MM.1S (cell line): ENCODE measurements around the gene SLC25A33.
A peak's percentile ranks its signal among the peaks of the same experiment; 100 is the strongest.

Experiments
- DNase-seq: peaks from one replicate; pipeline ENCODE4 v3.0.0-alpha.2; 2015
- H2AFZ ChIP-seq: fragments of 300-600 bp; sonication (generic); 2 replicates; pipeline ENCODE4 v1.6.0; 2016; ENCODE audit warnings: antibody characterized with exemption, low read length
- H3F3A ChIP-seq: fragments of 300-600 bp; sonication (generic); 2 replicates; pipeline ENCODE4 v1.6.1; 2016; ENCODE audit warnings: mild to moderate bottlenecking, antibody characterized with exemption, low read length, moderate library complexity, mixed read lengths; ENCODE audit not compliant: insufficient read depth
- H3K27ac ChIP-seq: fragments of 300-600 bp; sonication (generic); 2 replicates; pipeline ENCODE4 v1.5.1; 2016; ENCODE audit warnings: mild to moderate bottlenecking, low read length
- H3K27me3 ChIP-seq: fragments of 300-600 bp; sonication (generic); replicated peaks from 2 replicates; pipeline ENCODE4 v1.6.0; 2016; ENCODE audit warnings: low read length; ENCODE audit not compliant: insufficient read depth
- H3K36me3 ChIP-seq: fragments of 300-600 bp; sonication (generic); replicated peaks from 2 replicates; pipeline ENCODE4 v1.6.1; 2016; ENCODE audit warnings: mild to moderate bottlenecking, low read length, mixed read lengths; ENCODE audit not compliant: insufficient read depth
- H3K4me1 ChIP-seq: fragments of 300-600 bp; sonication (generic); 2 replicates; pipeline ENCODE4 v1.6.1; 2016; ENCODE audit warnings: low read length, mixed read lengths
- H3K4me2 ChIP-seq: fragments of 300-600 bp; sonication (generic); 2 replicates; pipeline ENCODE4 v1.6.0; 2016; ENCODE audit warnings: low read depth, low read length
- H3K4me3 ChIP-seq: fragments of 300-600 bp; sonication (generic); 2 replicates; pipeline ENCODE4 v1.5.1; 2016; ENCODE audit warnings: low read length, mixed read lengths
- H3K79me2 ChIP-seq: fragments of 300-600 bp; sonication (generic); 2 replicates; pipeline ENCODE4 v1.6.1; 2016; ENCODE audit warnings: mixed run types, low read length, mixed read lengths
- H3K9ac ChIP-seq: fragments of 300-600 bp; sonication (generic); 2 replicates; pipeline ENCODE4 v1.6.1; 2016; ENCODE audit warnings: low read length, mixed read lengths
- H3K9me2 ChIP-seq: fragments of 300-600 bp; sonication (generic); replicated peaks from 2 replicates; pipeline ENCODE4 v1.6.1; 2016; ENCODE audit warnings: mild to moderate bottlenecking, low read length, mixed read lengths; ENCODE audit not compliant: insufficient read depth
- H3K9me3 ChIP-seq: fragments of 300-600 bp; sonication (generic); replicated peaks from 2 replicates; pipeline ENCODE4 v1.6.1; 2016; ENCODE audit warnings: mild to moderate bottlenecking, low read length, mixed read lengths; ENCODE audit not compliant: insufficient read depth
- H4K20me1 ChIP-seq: fragments of 300-600 bp; sonication (generic); 2 replicates; pipeline ENCODE4 v1.6.1; 2016; ENCODE audit warnings: mild to moderate bottlenecking, low read length, moderate library complexity, mixed read lengths; ENCODE audit not compliant: insufficient read depth
- EZH2 ChIP-seq: fragments of 300-600 bp; sonication (generic); optimal IDR thresholded peaks from 2 replicates; pipeline ENCODE3; 2017; ENCODE audit warnings: low read depth, mild to moderate bottlenecking, antibody characterized with exemption, low read length, mixed read lengths
- EZH2phosphoT487 ChIP-seq: fragments of 300-600 bp; sonication (generic); IDR thresholded peaks from 2 replicates; pipeline ENCODE4 v1.6.1; 2018; ENCODE audit warnings: antibody characterized with exemption, low read length
- TF ChIP-seq, protein P1 (sequence below): fragments of 300-600 bp; sonication (generic); IDR thresholded peaks from 2 replicates; pipeline ENCODE4 v1.5.1; 2016; ENCODE audit warnings: antibody characterized with exemption, low read length, mixed read lengths

The SLC25A33 gene

DNA sequence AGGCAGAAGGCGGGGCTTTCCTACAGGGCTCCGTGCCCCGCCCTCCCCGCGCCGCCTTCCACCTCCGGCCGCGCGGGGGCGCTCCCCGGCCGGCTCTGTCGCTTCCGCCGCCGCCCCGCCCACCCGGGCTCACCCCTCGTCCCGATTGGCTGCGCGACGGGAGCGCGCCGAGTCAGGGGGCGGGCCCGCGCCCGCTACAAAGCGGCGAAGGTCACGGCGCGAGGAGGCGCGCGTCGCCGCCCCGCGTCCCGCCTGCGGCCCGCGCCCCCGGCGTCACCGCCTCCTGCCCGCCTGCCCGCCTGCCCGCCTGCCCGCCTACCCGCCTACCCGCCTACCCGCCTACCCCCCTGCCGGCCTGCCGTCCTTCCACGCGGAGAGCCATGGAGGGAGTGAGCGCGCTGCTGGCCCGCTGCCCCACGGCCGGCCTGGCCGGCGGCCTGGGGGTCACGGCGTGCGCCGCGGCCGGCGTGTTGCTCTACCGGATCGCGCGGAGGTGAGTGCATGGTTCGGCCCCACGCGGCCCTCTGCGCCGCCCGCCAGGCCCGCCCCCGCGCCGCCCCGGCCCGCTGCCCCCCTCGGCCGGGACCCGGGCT is 49.4 kb downstream of the SLC25A33 start, which contains the start of gene TMEM201:
TMEM201 (plus strand) TSS at position 361 of the 593 bp plus-strand sequence; CDS start at position 381, 20 bp downstream.
- Histone ChIP-seq H3K4me3 (peak within 1 kb of the TSS; percentile 97), H3K27me3 (no peaks in the 10 kb centered on the region), H3K9me3 (no peaks in the 10 kb centered on the region), H3K4me2 (peak within 1 kb of the TSS; percentile 86), H3K27ac (peak within 1 kb of the TSS; percentile 9; the same call in 1 of the 2 replicates), H3F3A (no peaks in the 10 kb centered on the region; the same call in 1 of the 2 replicates), H2AFZ (peak within 1 kb of the TSS; percentile 86), H3K9ac (peak within 1 kb of the TSS; percentile 86), H3K79me2 (peaks cover 46% of the 10 kb centered on the region), H3K9me2 (no peaks in the 10 kb centered on the region), H3K4me1 (peaks cover 6% of the 10 kb centered on the region; the same call in 1 of the 2 replicates), H3K36me3 (no peaks in the 10 kb centered on the region), H4K20me1 (peaks cover 15% of the 10 kb centered on the region; the same call in 1 of the 2 replicates)
- no peak for TF ChIP-seq EZH2phosphoT487
- TF ChIP-seq, protein P1, sequence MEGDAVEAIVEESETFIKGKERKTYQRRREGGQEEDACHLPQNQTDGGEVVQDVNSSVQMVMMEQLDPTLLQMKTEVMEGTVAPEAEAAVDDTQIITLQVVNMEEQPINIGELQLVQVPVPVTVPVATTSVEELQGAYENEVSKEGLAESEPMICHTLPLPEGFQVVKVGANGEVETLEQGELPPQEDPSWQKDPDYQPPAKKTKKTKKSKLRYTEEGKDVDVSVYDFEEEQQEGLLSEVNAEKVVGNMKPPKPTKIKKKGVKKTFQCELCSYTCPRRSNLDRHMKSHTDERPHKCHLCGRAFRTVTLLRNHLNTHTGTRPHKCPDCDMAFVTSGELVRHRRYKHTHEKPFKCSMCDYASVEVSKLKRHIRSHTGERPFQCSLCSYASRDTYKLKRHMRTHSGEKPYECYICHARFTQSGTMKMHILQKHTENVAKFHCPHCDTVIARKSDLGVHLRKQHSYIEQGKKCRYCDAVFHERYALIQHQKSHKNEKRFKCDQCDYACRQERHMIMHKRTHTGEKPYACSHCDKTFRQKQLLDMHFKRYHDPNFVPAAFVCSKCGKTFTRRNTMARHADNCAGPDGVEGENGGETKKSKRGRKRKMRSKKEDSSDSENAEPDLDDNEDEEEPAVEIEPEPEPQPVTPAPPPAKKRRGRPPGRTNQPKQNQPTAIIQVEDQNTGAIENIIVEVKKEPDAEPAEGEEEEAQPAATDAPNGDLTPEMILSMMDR: peak; percentile 49
- peak; percentile 94 for DNase-seq

DNA sequence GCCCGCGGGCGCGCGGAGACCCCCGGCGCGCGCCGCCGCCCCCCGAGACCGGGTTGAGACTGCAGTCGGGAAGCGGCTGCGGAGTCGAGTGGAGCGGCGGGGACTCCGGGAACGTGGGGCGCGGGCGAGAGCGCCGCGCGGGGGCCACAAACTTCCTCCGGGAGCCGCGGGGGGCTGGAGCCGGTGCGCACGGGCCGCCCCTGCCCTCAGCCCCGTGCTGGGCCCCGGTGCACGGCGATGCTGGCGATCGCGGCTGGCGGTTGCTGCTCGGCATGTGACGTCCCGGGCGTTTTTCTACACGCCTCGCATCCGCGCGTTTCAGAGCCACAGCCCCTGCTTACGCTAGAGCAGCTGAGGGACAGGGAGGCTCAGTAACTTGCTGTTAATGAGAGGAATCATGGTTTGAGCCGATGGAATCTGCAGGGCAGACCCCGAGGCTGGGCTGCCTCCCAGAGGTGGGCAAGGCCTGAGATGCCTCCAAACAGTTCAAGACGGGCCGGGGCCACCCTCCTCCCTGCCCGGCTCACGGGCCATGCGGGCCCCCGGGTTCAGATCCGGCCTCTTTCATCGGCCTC is 50.0 kb downstream of the SLC25A33 start:
- Histone ChIP-seq H3K27ac (peak overlapping the region; percentile 9; the same call in 1 of the 2 replicates), H4K20me1 (peaks cover 20% of the 10 kb centered on the region; the same call in 1 of the 2 replicates), H2AFZ (peak overlapping the region; percentile 67), H3K9ac (peak overlapping the region; percentile 86), H3K27me3 (no peaks in the 10 kb centered on the region), H3K4me3 (peak overlapping the region; percentile 97), H3K4me1 (peaks cover 6% of the 10 kb centered on the region; the same call in 1 of the 2 replicates), H3K9me3 (no peaks in the 10 kb centered on the region), H3K4me2 (peak overlapping the region; percentile 84), H3K79me2 (peaks cover 52% of the 10 kb centered on the region), H3K36me3 (no peaks in the 10 kb centered on the region), H3K9me2 (no peaks in the 10 kb centered on the region), H3F3A (no peaks in the 10 kb centered on the region; the same call in 1 of the 2 replicates)
- DNase-seq: peak; percentile 51
- TF ChIP-seq EZH2 (no peak), EZH2phosphoT487 (no peak)
- TF ChIP-seq, protein P1: no peak

DNA sequence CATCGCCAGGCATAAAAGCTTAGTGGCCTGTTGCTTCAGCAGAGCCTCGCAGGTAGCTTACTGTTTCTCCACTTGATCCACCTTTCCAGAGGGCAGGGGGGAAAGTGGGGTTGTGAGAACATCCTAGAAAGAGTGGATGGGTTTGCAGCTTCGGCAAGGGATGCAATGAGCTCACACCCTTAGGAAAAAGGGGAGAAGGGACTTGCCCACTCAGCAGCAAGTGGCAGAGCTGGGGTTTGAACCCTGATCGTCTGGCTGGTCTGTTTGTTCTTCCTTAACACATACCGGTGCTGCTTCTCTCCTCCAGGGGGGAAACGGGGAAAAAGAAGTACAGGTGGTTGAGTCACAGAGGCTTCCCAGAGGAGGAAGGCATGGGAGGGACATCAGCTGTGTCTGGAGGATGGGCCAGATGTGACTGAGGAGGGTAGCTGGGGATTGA is 50.5 kb downstream of the SLC25A33 start:
- Histone ChIP-seq H3K27me3 (no peaks in the 10 kb centered on the region), H3K36me3 (no peaks in the 10 kb centered on the region), H3K9ac (peak overlapping the region; percentile 86), H3K9me3 (no peaks in the 10 kb centered on the region), H4K20me1 (peaks cover 24% of the 10 kb centered on the region; the same call in 1 of the 2 replicates), H3K4me3 (peak overlapping the region; percentile 97), H2AFZ (peak overlapping the region; percentile 67), H3K4me1 (peaks cover 6% of the 10 kb centered on the region; the same call in 1 of the 2 replicates), H3K27ac (peak overlapping the region; percentile 9; the same call in 1 of the 2 replicates), H3K79me2 (peaks cover 57% of the 10 kb centered on the region), H3F3A (no peaks in the 10 kb centered on the region; the same call in 1 of the 2 replicates), H3K9me2 (no peaks in the 10 kb centered on the region), H3K4me2 (peak overlapping the region; percentile 84)
- TF ChIP-seq EZH2 (no peak), EZH2phosphoT487 (no peak)
- TF ChIP-seq, protein P1: no peak
- DNase-seq: no peak
